ENCODE data around the gene FRMPD4.

The FRMPD4 gene

DNA sequence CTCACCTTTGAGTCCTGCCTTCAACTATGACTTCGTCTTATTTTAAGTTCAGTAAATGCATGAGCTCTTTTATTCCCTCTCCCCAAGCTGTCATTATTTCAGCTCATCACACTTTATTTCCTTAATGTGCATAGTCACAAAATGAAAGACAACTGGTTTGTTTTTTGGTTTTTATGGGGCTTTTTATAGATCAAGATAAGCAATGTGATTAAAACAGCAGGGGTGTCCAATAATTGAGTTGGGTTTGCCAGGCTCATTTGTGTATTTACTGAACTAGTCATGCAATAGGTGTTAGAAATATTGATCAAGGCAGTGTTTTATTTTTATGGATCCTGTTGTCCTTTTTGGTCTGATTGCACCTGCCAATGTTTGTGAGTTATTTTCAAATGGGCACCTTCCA is 102.2 kb downstream of the FRMPD4 start:
- TF ChIP-seq CTCF (IDR thresholded peaks at IDR 0.05; ENCODE audit: low read depth, low read length, missing control alignments), result no peak
- no peak overlapping the region for H3K4me3 ChIP-seq (ENCODE audit: low read depth, low read length)
- no peak for DNase-seq (ENCODE audit: low read depth)

- no peak for DNase-seq (ENCODE audit: low read depth)
- no peak overlapping the region for H3K4me3 ChIP-seq (ENCODE audit: low read depth, low read length)
- TF ChIP-seq CTCF (IDR thresholded peaks at IDR 0.05; ENCODE audit: low read depth, low read length, missing control alignments), result no peak
Measured at GRCh38 chrX:12241026-12241425, 102.8 kb downstream of the FRMPD4 start.

DNA sequence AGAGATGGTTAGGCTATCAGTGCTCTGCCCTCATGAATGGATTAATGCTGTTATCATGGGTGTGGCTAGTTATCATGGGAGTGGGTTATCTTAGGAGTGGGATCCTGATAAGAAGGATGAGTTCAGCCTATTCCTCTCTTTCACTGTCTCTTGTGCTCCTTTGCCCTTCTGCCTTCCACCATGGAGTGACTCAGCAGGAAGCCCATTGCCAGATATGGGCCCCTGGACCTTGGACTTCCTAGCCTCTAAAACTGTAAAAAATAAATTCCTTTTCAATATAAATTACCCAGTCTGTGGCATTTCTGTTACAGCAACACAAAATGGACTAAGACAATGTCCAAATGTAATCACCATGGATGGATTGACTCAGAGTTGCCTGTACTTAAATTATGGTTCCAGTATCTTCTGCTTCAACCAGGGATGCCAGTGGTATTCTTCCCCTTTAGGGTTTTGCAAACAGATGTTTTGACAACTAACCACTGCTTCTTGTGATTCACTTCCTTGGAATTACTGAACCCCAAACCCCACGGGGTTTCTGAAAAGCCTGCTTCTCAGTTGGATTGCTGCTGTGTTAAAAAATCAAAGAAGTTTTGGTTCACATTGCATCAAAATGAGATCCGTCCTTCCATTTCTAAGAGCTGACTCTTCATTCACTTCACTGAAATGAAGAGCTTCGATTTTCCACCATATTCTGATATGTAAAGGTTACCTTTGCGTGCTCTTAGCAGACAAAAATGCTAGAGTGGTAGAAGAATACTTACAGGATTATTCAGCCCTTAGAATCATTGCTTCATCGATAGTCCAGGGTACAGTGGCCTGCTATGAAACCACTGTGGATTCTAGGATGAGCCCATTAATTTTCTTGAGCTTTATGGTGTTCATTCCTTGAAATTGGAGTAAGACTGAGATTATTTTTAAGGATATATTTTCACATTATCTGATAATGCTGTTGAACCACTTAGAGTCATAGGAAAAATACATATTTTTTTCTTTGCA is 107.7 kb downstream of the FRMPD4 start:
- no peak for TF ChIP-seq CTCF (IDR thresholded peaks at IDR 0.05; ENCODE audit: low read depth, low read length, missing control alignments)
- no peak for DNase-seq (ENCODE audit: low read depth)
- no peak overlapping the region for H3K4me3 ChIP-seq (ENCODE audit: low read depth, low read length)

- no peak for DNase-seq (ENCODE audit: low read depth)
- H3K4me3 ChIP-seq (ENCODE audit: low read depth, low read length), result no peak overlapping the region
- TF ChIP-seq CTCF (IDR thresholded peaks at IDR 0.05; ENCODE audit: low read depth, low read length, missing control alignments), result no peak
Measured at GRCh38 chrX:12249997-12250396, 111.7 kb downstream of the FRMPD4 start.

DNA sequence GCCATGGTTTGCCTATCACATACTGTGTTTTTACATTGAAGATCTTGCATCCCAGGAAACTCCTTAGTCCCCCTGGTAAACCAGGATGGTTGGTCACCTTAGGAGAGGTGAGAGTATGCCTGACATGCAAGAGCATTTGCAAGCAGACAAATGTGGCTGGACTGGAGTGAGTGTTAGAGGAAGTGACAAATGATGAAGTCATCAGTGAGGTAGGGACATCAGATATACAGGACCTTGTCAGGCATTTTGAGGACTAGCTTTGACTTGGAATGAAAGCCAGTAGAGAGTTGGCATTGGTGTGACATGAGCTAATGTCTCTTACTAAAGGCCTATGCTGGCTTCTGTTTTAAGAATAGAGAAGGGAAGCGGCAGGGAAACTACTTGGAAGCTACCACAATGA is 124.9 kb downstream of the FRMPD4 start:
- no peak for TF ChIP-seq CTCF (IDR thresholded peaks at IDR 0.05; ENCODE audit: low read depth, low read length, missing control alignments)
- H3K4me3 ChIP-seq (ENCODE audit: low read depth, low read length), result no peak overlapping the region
- DNase-seq (ENCODE audit: low read depth), result no peak

- H3K4me3 ChIP-seq (ENCODE audit: low read depth, low read length), result no peak overlapping the region
- TF ChIP-seq CTCF (IDR thresholded peaks at IDR 0.05; ENCODE audit: low read depth, low read length, missing control alignments), result no peak
- no peak for DNase-seq (ENCODE audit: low read depth)
Measured at GRCh38 chrX:12269484-12269883, 131.2 kb downstream of the FRMPD4 start.

DNA sequence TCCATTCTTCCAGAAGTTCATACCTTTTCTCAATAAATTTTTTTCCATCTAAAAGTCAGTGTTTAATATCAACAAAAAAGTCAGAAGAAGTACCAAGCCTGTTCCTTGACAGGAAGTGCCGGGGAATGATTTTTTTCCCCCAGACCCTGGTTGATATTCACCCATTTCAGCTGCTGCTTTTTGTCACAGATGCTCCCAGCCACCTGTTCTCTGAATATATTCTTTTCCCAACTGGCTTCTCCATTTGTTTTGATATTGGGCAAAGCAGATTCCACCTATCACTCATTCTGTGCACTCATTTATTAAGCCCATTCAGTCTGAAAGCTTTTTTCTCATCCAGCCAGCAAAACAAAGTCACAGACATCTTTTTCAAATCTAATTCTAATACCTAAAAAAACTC is 139.9 kb downstream of the FRMPD4 start:
- DNase-seq (ENCODE audit: low read depth), result no peak
- H3K4me3 ChIP-seq (ENCODE audit: low read depth, low read length), result no peak overlapping the region
- no peak for TF ChIP-seq CTCF (IDR thresholded peaks at IDR 0.05; ENCODE audit: low read depth, low read length, missing control alignments)

Data from GM12864 (cell line).